SK-N-SH (cell line): ENCODE results near the gene SLC22A14. TPM values are rescaled to one million over a fixed set of nuclear protein-coding genes. Genes with fewer than 3 reads are reported as not detected.

Source experiments
- CTCF ChIA-PET: fragments of 300-600, 350-600 bp; formaldehyde crosslinking; extraction: SDS; loops from one replicate; lab custom pipeline; 2021; lab: Yijun Ruan, JAX
- POLR2A ChIA-PET: fragments of 350-600 bp; sonication (Branson Sonifier 250); formaldehyde crosslinking; extraction: SDS; loops from one replicate; lab custom pipeline; 2020; ENCODE audit warnings: antibody characterized with exemption, inconsistent platforms; lab: Yijun Ruan, JAX
- DNase-seq: peaks from one replicate; pipeline ENCODE4 v3.0.0; 2012
- H2AFZ ChIP-seq: fragments of 200-600 bp; sonication (generic); 2 replicates; pipeline ENCODE4 v1.8.1; 2016; ENCODE audit warnings: antibody characterized with exemption, mild to moderate bottlenecking, low read depth
- H3F3A ChIP-seq: fragments of 200-600 bp; sonication (generic); replicated peaks from 2 replicates; pipeline ENCODE3; 2016; ENCODE audit warnings: antibody characterized with exemption, mild to moderate bottlenecking; ENCODE audit not compliant: insufficient read depth
- H3K27ac ChIP-seq, 2 experiments: fragments of 200-500 bp in 1 of 2; fragments of 200-600 bp in 1 of 2; sonication (Bioruptor generic) in 1 of 2; sonication (generic), shearing (Covaris generic) in 1 of 2; 2 replicates each; pipeline versions ENCODE4 v1.5.1 to v1.6.1; 2014 to 2016; ENCODE audit warnings: low read depth in 2 of 2, inconsistent platforms in 1 of 2, low read length in 1 of 2, mild to moderate bottlenecking in 1 of 2, mixed read lengths in 1 of 2
- H3K27me3 ChIP-seq: fragments of 200-600 bp; sonication (generic), shearing (Covaris generic); 2 replicates; pipeline ENCODE4 v1.6.1; 2016; ENCODE audit warnings: mixed run types; ENCODE audit not compliant: insufficient read depth
- H3K36me3 ChIP-seq, 2 experiments: fragments of 200-500 bp in 1 of 2; fragments of 200-600 bp in 1 of 2; sonication (Bioruptor generic) in 1 of 2; sonication (generic) in 1 of 2; replicated peaks in 1 of 2; 2 replicates each; pipeline versions ENCODE3 to v1.5.1; 2014 to 2016; ENCODE audit warnings: low read length in 1 of 2, mild to moderate bottlenecking in 1 of 2; ENCODE audit not compliant: insufficient read depth in 2 of 2, control insufficient read depth in 1 of 2
- H3K4me1 ChIP-seq, 2 experiments: fragments of 200-500 bp in 1 of 2; fragments of 200-600 bp in 1 of 2; sonication (Bioruptor generic) in 1 of 2; sonication (generic), shearing (Covaris generic) in 1 of 2; 2 replicates each; pipeline versions ENCODE4 v1.5.1 to v1.6.1; 2014 to 2016; ENCODE audit warnings: low read depth in 1 of 2, low read length in 1 of 2, mixed run types in 1 of 2; ENCODE audit not compliant: insufficient read depth in 2 of 2, control insufficient read depth in 1 of 2
- H3K4me2 ChIP-seq: fragments of 200-600 bp; sonication (generic), shearing (Covaris generic); 2 replicates; pipeline ENCODE4 v1.6.1; 2017; ENCODE audit warnings: mixed run types
- H3K4me3 ChIP-seq, 2 experiments: fragments of 200-500 bp in 1 of 2; fragments of 200-600 bp in 1 of 2; sonication (Bioruptor generic) in 1 of 2; sonication (generic), shearing (Covaris generic) in 1 of 2; 2 replicates each; pipeline versions ENCODE4 v1.5.1 to v1.8.1; 2014 to 2016; ENCODE audit warnings: low read depth in 2 of 2, inconsistent platforms in 1 of 2, low read length in 1 of 2, mild to moderate bottlenecking in 1 of 2, mixed read lengths in 1 of 2, moderate library complexity in 1 of 2
- H3K79me2 ChIP-seq: fragments of 200-600 bp; sonication (generic); 2 replicates; pipeline ENCODE4 v1.8.1; 2017; ENCODE audit warnings: mild to moderate bottlenecking; ENCODE audit not compliant: insufficient read depth
- H3K9ac ChIP-seq: fragments of 200-600 bp; sonication (generic); 2 replicates; pipeline ENCODE4 v1.6.1; 2017; ENCODE audit warnings: mixed run types
- H3K9me2 ChIP-seq: fragments of 200-600 bp; sonication (generic); 2 replicates; pipeline ENCODE4 v1.6.1; 2017; ENCODE audit warnings: mixed run types
- H3K9me3 ChIP-seq: fragments of 200-600 bp; sonication (generic); 2 replicates; pipeline ENCODE4 v1.6.1; 2017; ENCODE audit warnings: mixed run types, mild to moderate bottlenecking, moderate library complexity
- H4K20me1 ChIP-seq: fragments of 200-600 bp; sonication (generic); 2 replicates; pipeline ENCODE4 v1.6.1; 2017; ENCODE audit warnings: mild to moderate bottlenecking, mixed run types; ENCODE audit not compliant: insufficient read depth
- CHD2 ChIP-seq: fragments of 150-350 bp; IDR thresholded peaks from 2 replicates; pipeline ENCODE4 v1.6.1; 2018; ENCODE audit warnings: low read length; ENCODE audit not compliant: partially characterized antibody
- CTCF ChIP-seq: fragments of 200-600 bp; sonication (generic); IDR thresholded peaks from 2 replicates; pipeline ENCODE4 v1.6.1; 2017; ENCODE audit warnings: antibody characterized with exemption, mild to moderate bottlenecking, moderate library complexity
- FOXM1 ChIP-seq: IDR thresholded peaks from 2 replicates; pipeline ENCODE4 v1.4.0; 2012; ENCODE audit warnings: low read depth, mild to moderate bottlenecking
- IRF3 ChIP-seq: fragments of 150-350 bp; IDR thresholded peaks from 2 replicates; pipeline ENCODE4 v1.6.1; 2016; ENCODE audit warnings: mild to moderate bottlenecking, low read depth, low read length
- JUND ChIP-seq: IDR thresholded peaks from 2 replicates; pipeline ENCODE4 v1.4.0; 2012
- MAX ChIP-seq: IDR thresholded peaks from 2 replicates; pipeline ENCODE4 v1.4.0; 2012; ENCODE audit warnings: low read depth
- MEF2A ChIP-seq: IDR thresholded peaks from 2 replicates; pipeline ENCODE4 v1.4.0; 2012; ENCODE audit warnings: low read depth, borderline replicate concordance
- PBX3 ChIP-seq: IDR thresholded peaks from 2 replicates; pipeline ENCODE4; 2012
- REST ChIP-seq: IDR thresholded peaks from 2 replicates; pipeline ENCODE4 v1.6.1; 2012; ENCODE audit warnings: mild to moderate bottlenecking, low read depth, low read length, moderate library complexity
- TCF12 ChIP-seq: IDR thresholded peaks from 2 replicates; pipeline ENCODE4 v1.4.0; 2012
- ZBTB33 ChIP-seq: IDR thresholded peaks from 2 replicates; pipeline ENCODE4 v1.4.0; 2012; ENCODE audit warnings: low read depth, borderline replicate concordance
- WGBS: methylation state at CpG from one replicate; pipeline ENCODE4 v1.1.6; 2017; ENCODE audit warnings: low lambda C conversion rate; 5-methylcytosine and 5-hydroxymethylcytosine counted together
- polyA plus RNA-seq, 3 experiments: library from polyadenylated mRNA; depleted of rRNA; stranded (reverse); fragments of >200 nt; gene quantifications; 2 replicates each; pipeline ENCODE4 v1.2.3, GENCODE V29; 2012

SLC22A14 gene
- polyA plus RNA-seq, 1 of the 3 experiments (the other 2 are of a cell fraction), result 0.16 TPM

GRCh38 chr3:38251197-38251596, 30.9 kb upstream of the SLC22A14 start:
- POLR2A ChIA-PET, result interaction anchor here (0.6 kb wide), 1 partner anchor 114 kb away, joined by 3 read pairs; the partner anchor contains the start of gene ACAA1
- DNase-seq, result no peak
- Histone ChIP-seq H4K20me1 (peaks cover 4% of the 10 kb centered on the region; the same call in 1 of the 2 replicates), H3K9me3 (no peaks in the 10 kb centered on the region), H3K36me3 (peaks cover 69 to 94% of the 10 kb centered on the region in 2 experiments), H3K4me3 (no peak overlapping the region), H3K4me1 (peaks cover 0 to 10% of the 10 kb centered on the region in 2 experiments; a peak in 2 of 4 replicates), H3K9me2 (no peaks in the 10 kb centered on the region), H3K27me3 (no peaks in the 10 kb centered on the region), H3K79me2 (peaks cover 20% of the 10 kb centered on the region; the same call in 1 of the 2 replicates), H3K27ac (no peak overlapping the region), H2AFZ (no peak overlapping the region), H3K4me2 (no peak overlapping the region), H3F3A (peaks cover 18% of the 10 kb centered on the region), H3K9ac (no peak overlapping the region)
- TF ChIP-seq JUND (no peak), REST (no peak), FOXM1 (no peak), CTCF (no peak), TCF12 (no peak), MEF2A (no peak), IRF3 (no peak), PBX3 (no peak), CHD2 (no peak), ZBTB33 (no peak), MAX (no peak)
- CTCF ChIA-PET, result no interaction called here
- 96% methylated on average over 4 of the region's 4 CpGs for WGBS
